Neutrophil (primary cell): ENCODE results near the gene CCDC78.
"Not testable (repeated sequence)": the region's sequence is repeated elsewhere in the genome, so short reads cannot be mapped to it uniquely, and the experiment has no call there.

Experiments used
- H3K27ac ChIP-seq: fragments of 200-600 bp; sonication (generic); 2 replicates; pipeline ENCODE4 v1.5.1; 2016; ENCODE audit warnings: mild to moderate bottlenecking, moderate library complexity
- H3K27me3 ChIP-seq: fragments of 200-600 bp; sonication (generic); 2 replicates; pipeline ENCODE4 v1.6.0; 2016; ENCODE audit warnings: mild to moderate bottlenecking
- H3K36me3 ChIP-seq: fragments of 200-600 bp; sonication (generic); 2 replicates; pipeline ENCODE4 v1.5.1; 2017
- H3K4me1 ChIP-seq, 2 experiments: fragments of 200-600 bp in 1 of 2; sonication (generic) in 1 of 2; 1 replicate in 1 of 2; 2 replicates in 1 of 2; pipeline versions ENCODE4 v1.5.1 to v1.6.1; 2013 to 2016; ENCODE audit warnings: low read depth in 1 of 2, low read length in 1 of 2, mild to moderate bottlenecking in 1 of 2, moderate library complexity in 1 of 2; ENCODE audit not compliant: control insufficient read depth in 1 of 2, insufficient read depth in 1 of 2
- H3K4me3 ChIP-seq, 2 experiments: fragments of 200-600 bp in 1 of 2; sonication (generic) in 1 of 2; 1 replicate in 1 of 2; 2 replicates in 1 of 2; pipeline ENCODE4 v1.5.1; 2013 to 2016; ENCODE audit warnings: low read depth in 1 of 2, low read length in 1 of 2, mild to moderate bottlenecking in 1 of 2, moderate library complexity in 1 of 2
- H3K9me3 ChIP-seq: fragments of 200-600 bp; sonication (generic); 2 replicates; pipeline ENCODE4 v1.5.1; 2016
- TF ChIP-seq, protein P1 (sequence below): fragments of 200-600 bp; sonication (generic); IDR thresholded peaks from 2 replicates; pipeline ENCODE4 v1.5.1; 2016; ENCODE audit warnings: antibody characterized with exemption

Gene CCDC78

DNA sequence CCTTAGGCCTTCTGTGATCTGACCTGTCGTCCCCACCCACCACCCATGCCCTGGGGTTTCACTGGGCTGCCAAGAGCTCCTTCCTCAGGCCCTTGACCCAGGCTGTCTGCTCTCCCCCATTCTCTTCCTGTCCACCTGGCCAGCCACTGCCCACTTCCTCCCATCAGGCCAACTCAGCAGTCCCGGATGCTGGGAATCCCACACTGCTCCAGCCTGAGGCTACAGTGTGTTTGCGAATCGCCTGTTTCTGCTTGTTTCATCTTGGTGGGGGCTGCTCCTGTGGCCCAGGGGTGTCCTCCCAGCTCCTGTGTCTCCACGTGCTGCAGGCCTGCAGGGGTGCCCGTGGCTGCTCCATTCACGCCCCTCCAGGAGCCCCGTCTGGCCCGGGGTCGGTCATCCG, 12.2 kb downstream of the CCDC78 start:
- Histone ChIP-seq H3K4me3 (no peak overlapping the region), H3K9me3 (no peaks in the 10 kb centered on the region), H3K36me3 (no peaks in the 10 kb centered on the region), H3K27me3 (peaks cover 100% of the 10 kb centered on the region), H3K27ac (no peak overlapping the region), H3K4me1 (peaks cover 9 to 16% of the 10 kb centered on the region in 2 experiments)
- TF ChIP-seq, protein P1, sequence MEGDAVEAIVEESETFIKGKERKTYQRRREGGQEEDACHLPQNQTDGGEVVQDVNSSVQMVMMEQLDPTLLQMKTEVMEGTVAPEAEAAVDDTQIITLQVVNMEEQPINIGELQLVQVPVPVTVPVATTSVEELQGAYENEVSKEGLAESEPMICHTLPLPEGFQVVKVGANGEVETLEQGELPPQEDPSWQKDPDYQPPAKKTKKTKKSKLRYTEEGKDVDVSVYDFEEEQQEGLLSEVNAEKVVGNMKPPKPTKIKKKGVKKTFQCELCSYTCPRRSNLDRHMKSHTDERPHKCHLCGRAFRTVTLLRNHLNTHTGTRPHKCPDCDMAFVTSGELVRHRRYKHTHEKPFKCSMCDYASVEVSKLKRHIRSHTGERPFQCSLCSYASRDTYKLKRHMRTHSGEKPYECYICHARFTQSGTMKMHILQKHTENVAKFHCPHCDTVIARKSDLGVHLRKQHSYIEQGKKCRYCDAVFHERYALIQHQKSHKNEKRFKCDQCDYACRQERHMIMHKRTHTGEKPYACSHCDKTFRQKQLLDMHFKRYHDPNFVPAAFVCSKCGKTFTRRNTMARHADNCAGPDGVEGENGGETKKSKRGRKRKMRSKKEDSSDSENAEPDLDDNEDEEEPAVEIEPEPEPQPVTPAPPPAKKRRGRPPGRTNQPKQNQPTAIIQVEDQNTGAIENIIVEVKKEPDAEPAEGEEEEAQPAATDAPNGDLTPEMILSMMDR, result no peak

DNA sequence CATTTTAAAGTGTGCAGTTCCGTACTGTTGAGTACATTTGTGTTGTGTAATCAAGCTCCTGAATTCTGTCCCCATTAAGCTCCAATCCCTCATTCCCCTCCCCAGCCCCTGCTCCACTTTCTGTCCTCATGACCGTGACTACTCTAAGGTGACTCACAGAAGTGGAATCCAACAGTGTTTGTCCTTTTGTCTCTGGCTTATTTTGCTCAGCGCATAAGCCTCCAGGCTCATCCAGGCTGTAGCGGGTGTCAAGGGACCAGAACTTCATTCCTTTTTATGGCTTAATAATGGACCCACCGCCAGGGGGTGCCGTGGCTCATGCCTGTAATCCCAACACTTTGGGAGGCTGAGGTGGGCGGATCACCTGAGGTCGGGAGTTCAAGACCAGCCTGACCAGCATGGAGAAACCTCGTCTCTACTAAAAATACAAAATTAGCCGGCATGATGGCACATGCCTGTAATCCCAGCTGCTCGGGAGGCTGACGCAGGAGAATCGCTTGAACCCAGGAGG, 13.4 kb downstream of the CCDC78 start:
- H3K36me3 ChIP-seq, H3K27ac ChIP-seq, H3K9me3 ChIP-seq, H3K4me3 ChIP-seq: not testable (repeated sequence)
- Histone ChIP-seq H3K27me3 (peaks cover 100% of the 10 kb centered on the region), H3K4me1 (peaks cover 9 to 16% of the 10 kb centered on the region in 2 experiments)

DNA sequence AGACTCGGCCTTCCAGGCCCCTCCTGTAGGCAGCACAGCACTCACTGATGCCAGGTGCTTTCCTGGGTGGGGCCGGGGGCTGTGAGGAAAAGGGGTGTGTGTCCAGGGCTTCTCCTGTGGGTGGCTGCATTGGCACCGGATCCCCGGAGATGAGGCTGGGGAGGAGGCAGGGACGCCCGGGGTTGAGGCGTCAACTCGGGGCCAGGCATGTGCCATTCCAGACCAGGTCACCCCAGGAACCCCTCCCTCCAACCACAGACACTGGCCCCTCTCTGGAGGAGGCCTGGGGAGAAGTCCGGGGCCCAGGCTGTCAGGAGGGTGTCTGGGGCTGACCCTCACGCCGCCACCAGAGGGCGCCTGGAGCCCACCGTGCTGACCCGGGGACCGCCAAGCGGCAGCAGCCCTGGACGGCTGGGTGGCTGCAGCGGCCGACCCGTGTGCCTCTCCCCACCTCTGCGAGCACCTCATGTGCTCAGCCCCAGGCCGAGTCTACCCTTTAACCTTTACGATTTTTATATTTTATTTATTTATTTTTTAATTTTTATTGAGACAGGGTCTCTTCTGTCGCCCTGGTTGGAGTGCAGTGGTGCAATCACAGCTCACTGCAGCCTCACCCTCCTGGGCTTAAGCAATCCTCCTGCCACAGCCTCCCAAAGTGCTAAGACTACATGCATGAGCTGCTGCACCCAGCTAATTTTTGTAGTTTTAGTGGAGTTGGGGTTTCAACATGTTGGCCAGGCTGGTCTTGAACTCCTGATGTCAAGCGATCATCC, 14.5 kb downstream of the CCDC78 start:
- H3K36me3 ChIP-seq, result no peaks in the 10 kb centered on the region
- H3K4me3 ChIP-seq, result no peak overlapping the region
- H3K4me1 ChIP-seq, result peaks cover 9 to 16% of the 10 kb centered on the region in 2 experiments
- peaks cover 100% of the 10 kb centered on the region for H3K27me3 ChIP-seq
- TF ChIP-seq, protein P1, result peak; percentile 79
- H3K27ac ChIP-seq, result no peak overlapping the region
- H3K9me3 ChIP-seq, result no peaks in the 10 kb centered on the region

DNA sequence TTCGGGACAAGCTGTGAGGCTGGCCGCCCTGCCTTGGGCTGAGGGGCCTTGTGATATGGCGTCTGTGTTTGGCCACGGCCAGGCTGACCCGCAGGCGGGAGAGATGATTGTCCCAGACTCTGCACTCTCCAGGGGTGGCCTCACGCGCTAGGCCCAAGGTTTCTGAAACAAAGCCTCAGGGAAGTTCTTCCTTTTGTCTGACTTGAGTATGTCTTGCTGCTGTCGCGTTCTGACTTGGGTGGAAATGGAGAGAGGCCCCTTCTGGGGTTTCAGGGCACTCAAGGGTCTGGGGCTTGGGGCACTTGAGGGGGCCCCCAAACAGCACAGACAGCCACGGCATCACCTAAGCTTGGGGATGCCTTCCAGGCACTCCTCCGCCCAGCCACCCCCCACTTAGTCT, 15.2 kb downstream of the CCDC78 start:
- Histone ChIP-seq H3K9me3 (no peaks in the 10 kb centered on the region), H3K36me3 (no peaks in the 10 kb centered on the region), H3K4me3 (no peak overlapping the region), H3K27ac (no peak overlapping the region), H3K4me1 (peaks cover 9 to 15% of the 10 kb centered on the region in 2 experiments), H3K27me3 (peaks cover 100% of the 10 kb centered on the region)
- TF ChIP-seq, protein P1, result no peak

DNA sequence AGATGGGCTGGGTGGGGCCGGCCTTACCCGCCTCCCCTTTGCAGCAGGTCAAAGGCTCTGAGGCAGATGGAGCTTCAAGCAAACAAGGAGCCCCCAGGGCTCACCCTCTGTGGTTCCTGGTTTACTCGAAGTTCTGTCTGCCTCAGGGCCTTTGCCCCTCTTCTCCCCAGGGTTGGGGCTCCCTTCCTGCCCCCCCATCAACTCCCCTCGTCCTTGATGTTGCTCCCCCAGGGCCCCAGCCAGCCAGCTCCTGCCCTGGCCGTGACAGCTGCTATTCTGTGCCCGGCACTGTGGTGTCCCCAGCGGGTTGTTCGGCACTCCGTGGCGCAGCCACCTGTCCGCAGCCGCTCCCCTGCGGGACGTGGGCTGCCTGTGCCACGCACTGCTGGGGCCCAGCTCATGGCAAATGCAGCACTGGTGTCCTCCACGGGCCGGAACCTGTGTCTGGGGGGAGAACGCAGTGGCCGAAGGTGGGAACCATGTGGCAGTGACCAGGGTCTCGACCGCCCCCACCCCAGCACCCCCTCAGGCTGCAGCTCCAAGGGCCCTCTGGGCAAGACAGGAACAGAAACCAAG, 15.7 kb downstream of the CCDC78 start:
- H3K27me3 ChIP-seq, result peaks cover 99% of the 10 kb centered on the region
- no peaks in the 10 kb centered on the region for H3K9me3 ChIP-seq
- no peaks in the 10 kb centered on the region for H3K36me3 ChIP-seq
- TF ChIP-seq, protein P1, result no peak
- H3K4me3 ChIP-seq, result no peak overlapping the region
- H3K4me1 ChIP-seq, result peaks cover 5 to 10% of the 10 kb centered on the region in 2 experiments
- H3K27ac ChIP-seq, result no peak overlapping the region
